HEK293 (cell line): ENCODE measurements around the gene GPR83.

Experiments
- CTCF ChIA-PET: fragments of 350-600 bp; formaldehyde crosslinking; extraction: SDS; loops from one replicate; lab custom pipeline; 2021; ENCODE audit warnings: antibody characterized with exemption; lab: Yijun Ruan, JAX
- POLR2A ChIA-PET: fragments of 300-600 bp; formaldehyde crosslinking; extraction: SDS; loops from one replicate; lab custom pipeline; 2020; ENCODE audit warnings: antibody characterized with exemption, inconsistent platforms; lab: Yijun Ruan, JAX
- H3K27ac ChIP-seq: fragments of 200-500 bp; sonication (Bioruptor generic); 2 replicates; pipeline ENCODE4 v1.5.1; 2014; ENCODE audit warnings: low read depth, low read length, control low read depth, inconsistent platforms; ENCODE audit errors: extremely low read depth
- H3K36me3 ChIP-seq, 2 experiments: fragments of 200-500 bp in 1 of 2; sonication (Bioruptor generic) in 1 of 2; 1 replicate in 1 of 2; 2 replicates in 1 of 2; pipeline ENCODE4 v1.5.1; 2014 to 2017; ENCODE audit warnings: inconsistent platforms in 2 of 2, low read length in 2 of 2; ENCODE audit not compliant: control insufficient read depth in 2 of 2, insufficient read depth in 1 of 2
- H3K4me1 ChIP-seq: fragments of 200-500 bp; sonication (Bioruptor generic); 2 replicates; pipeline ENCODE4 v1.5.1; 2014; ENCODE audit warnings: mild to moderate bottlenecking, low read length, inconsistent platforms; ENCODE audit not compliant: control insufficient read depth, insufficient read depth
- H3K4me3 ChIP-seq: 2 replicates; pipeline ENCODE4 v1.5.1; 2011; ENCODE audit warnings: low read depth, mild to moderate bottlenecking, control low read depth, low read length, moderate library complexity
- H3K9me3 ChIP-seq: fragments of 200-500 bp; sonication (Bioruptor generic); 2 replicates; pipeline ENCODE4 v1.5.1; 2014; ENCODE audit warnings: low read depth, low read length, inconsistent platforms; ENCODE audit not compliant: control insufficient read depth, insufficient read depth
- BCL11A ChIP-seq: fragments of 450-650 bp; formaldehyde crosslinking; IDR thresholded peaks from 2 replicates; pipeline ENCODE4 v1.5.1; 2016; ENCODE audit warnings: low read depth, missing biosample characterization, missing genetic modification characterization
- GLIS2 ChIP-seq: fragments of 450-650 bp; formaldehyde crosslinking; IDR thresholded peaks from 2 replicates; pipeline ENCODE4 v1.5.1; 2016; ENCODE audit warnings: missing biosample characterization, missing genetic modification characterization
- HOXC10 ChIP-seq: sonication (generic); formaldehyde crosslinking; IDR thresholded peaks from 2 replicates; pipeline ENCODE4 v1.8.1; 2023; ENCODE audit warnings: mild to moderate bottlenecking, missing genetic modification reagents
- MEIS1 ChIP-seq: sonication (generic); formaldehyde crosslinking; IDR thresholded peaks from 2 replicates; pipeline ENCODE4 v1.8.1; 2022; ENCODE audit warnings: missing genetic modification reagents, mild to moderate bottlenecking, borderline replicate concordance
- MZF1 ChIP-seq: fragments of 450-650 bp; formaldehyde crosslinking; IDR thresholded peaks from 2 replicates; pipeline ENCODE4 v1.5.1; 2017; ENCODE audit warnings: missing biosample characterization, missing genetic modification characterization, borderline replicate concordance
- RBAK ChIP-seq: fragments of 450-650 bp; formaldehyde crosslinking; IDR thresholded peaks from 2 replicates; pipeline ENCODE4 v1.5.1; 2016; ENCODE audit warnings: missing biosample characterization, missing genetic modification characterization
- SCRT2 ChIP-seq: fragments of 450-650 bp; formaldehyde crosslinking; IDR thresholded peaks from 2 replicates; pipeline ENCODE4 v1.5.1; 2016; ENCODE audit warnings: missing biosample characterization, missing genetic modification characterization
- TRIM28 ChIP-seq: IDR thresholded peaks from 2 replicates; pipeline ENCODE4 v1.6.1; 2011; ENCODE audit warnings: low read length, control low read depth, borderline replicate concordance
- ZFP37 ChIP-seq: fragments of 450-650 bp; formaldehyde crosslinking; IDR thresholded peaks from 2 replicates; pipeline ENCODE4 v1.5.1; 2016; ENCODE audit warnings: missing biosample characterization, missing genetic modification characterization
- ZFP69B ChIP-seq: fragments of 450-650 bp; formaldehyde crosslinking; IDR thresholded peaks from 2 replicates; pipeline ENCODE4 v1.5.1; 2016; ENCODE audit warnings: missing biosample characterization, missing genetic modification characterization
- ZNF112 ChIP-seq: fragments of 450-650 bp; formaldehyde crosslinking; IDR thresholded peaks from 2 replicates; pipeline ENCODE4 v1.5.0; 2017; ENCODE audit warnings: missing biosample characterization, missing genetic modification characterization
- ZNF132 ChIP-seq: fragments of 450-650 bp; formaldehyde crosslinking; IDR thresholded peaks from 2 replicates; pipeline ENCODE4 v1.5.1; 2017; ENCODE audit warnings: missing biosample characterization, missing genetic modification characterization, borderline replicate concordance
- ZNF146 ChIP-seq: fragments of 450-650 bp; formaldehyde crosslinking; IDR thresholded peaks from 2 replicates; pipeline ENCODE4 v1.5.1; 2016; ENCODE audit warnings: missing biosample characterization, missing genetic modification characterization
- ZNF155 ChIP-seq: fragments of 450-650 bp; formaldehyde crosslinking; IDR thresholded peaks from 2 replicates; pipeline ENCODE4 v1.5.1; 2016; ENCODE audit warnings: missing biosample characterization, missing genetic modification characterization
- ZNF24 ChIP-seq: fragments of 450-650 bp; formaldehyde crosslinking; IDR thresholded peaks from 2 replicates; pipeline ENCODE4 v1.5.1; 2016; ENCODE audit warnings: missing biosample characterization, missing genetic modification characterization
- ZNF292 ChIP-seq: fragments of 450-650 bp; formaldehyde crosslinking; IDR thresholded peaks from 2 replicates; pipeline ENCODE4 v1.5.1; 2016; ENCODE audit warnings: low read depth, missing biosample characterization, missing genetic modification characterization, borderline replicate concordance
- ZNF335 ChIP-seq: fragments of 450-650 bp; formaldehyde crosslinking; conservative IDR thresholded peaks from 2 replicates; pipeline ENCODE4 v1.5.1; 2016; ENCODE audit warnings: missing biosample characterization, missing genetic modification characterization
- ZNF354C ChIP-seq: fragments of 450-650 bp; formaldehyde crosslinking; IDR thresholded peaks from 2 replicates; pipeline ENCODE4 v1.5.1; 2016; ENCODE audit warnings: missing biosample characterization, missing genetic modification characterization, low read depth, borderline replicate concordance
- ZNF416 ChIP-seq: fragments of 450-650 bp; formaldehyde crosslinking; IDR thresholded peaks from 2 replicates; pipeline ENCODE4 v1.5.1; 2016; ENCODE audit warnings: missing biosample characterization, missing genetic modification characterization
- ZNF501 ChIP-seq: fragments of 450-650 bp; formaldehyde crosslinking; IDR thresholded peaks from 2 replicates; pipeline ENCODE4 v1.5.1; 2016; ENCODE audit warnings: missing biosample characterization, missing genetic modification characterization
- ZNF544 ChIP-seq: fragments of 450-650 bp; formaldehyde crosslinking; IDR thresholded peaks from 2 replicates; pipeline ENCODE4 v1.5.0; 2017; ENCODE audit warnings: missing biosample characterization, missing genetic modification characterization
- ZNF549 ChIP-seq: fragments of 450-650 bp; IDR thresholded peaks from 2 replicates; pipeline ENCODE4 v1.5.1; 2018; ENCODE audit warnings: missing biosample characterization, missing genetic modification characterization, mild to moderate bottlenecking, inconsistent platforms, moderate library complexity
- ZNF664 ChIP-seq: fragments of 450-650 bp; formaldehyde crosslinking; IDR thresholded peaks from 2 replicates; pipeline ENCODE4 v1.5.1; 2016; ENCODE audit warnings: missing biosample characterization, missing genetic modification characterization
- ZNF792 ChIP-seq: fragments of 450-650 bp; formaldehyde crosslinking; IDR thresholded peaks from 2 replicates; pipeline ENCODE4 v1.5.1; 2016; ENCODE audit warnings: missing biosample characterization, missing genetic modification characterization
- TF ChIP-seq, protein P1 (sequence below): fragments of 450-650 bp; formaldehyde crosslinking; IDR thresholded peaks from 2 replicates; pipeline ENCODE4 v1.5.1; 2017; ENCODE audit warnings: missing biosample characterization, missing genetic modification characterization
- TF ChIP-seq, protein P2 (sequence below): fragments of 450-650 bp; formaldehyde crosslinking; IDR thresholded peaks from 2 replicates; pipeline ENCODE4 v1.5.0; 2017; ENCODE audit warnings: missing biosample characterization, missing genetic modification characterization, borderline replicate concordance

GPR83 gene

DNA sequence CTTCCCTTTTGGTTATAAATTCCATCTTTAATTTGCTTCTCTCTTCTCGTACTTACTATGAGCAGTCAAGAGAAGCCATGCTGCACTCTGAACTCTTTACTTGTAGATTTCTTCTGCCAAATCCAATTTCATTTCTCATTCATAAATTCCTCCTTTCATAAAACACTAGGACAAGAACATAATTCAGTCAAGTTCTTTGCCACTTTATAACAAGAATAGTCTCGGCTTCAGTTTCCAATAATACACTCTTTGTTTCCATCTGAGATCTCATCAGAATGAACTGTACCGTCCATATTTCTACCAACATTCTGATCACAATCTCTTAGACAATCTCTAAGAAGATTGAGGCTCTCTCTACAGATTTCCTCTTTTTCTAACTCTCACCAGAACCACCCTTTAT, 71.7 kb downstream of the GPR83 start:
- Histone ChIP-seq H3K36me3 (no peaks in the 10 kb centered on the region), H3K4me1 (no peaks in the 10 kb centered on the region), H3K4me3 (no peak overlapping the region), H3K27ac (no peak overlapping the region), H3K9me3 (no peaks in the 10 kb centered on the region)
- TF ChIP-seq ZNF24 (tag by site-specific recombination) (no peak), ZNF155 (tag by site-specific recombination) (no peak), RBAK (no peak), ZNF335 (tag by site-specific recombination) (no peak), ZFP37 (tag by site-specific recombination) (no peak), BCL11A (tag by site-specific recombination) (no peak), MZF1 (tag by site-specific recombination) (no peak), MEIS1 (CRISPR knock-in tag) (no peak), ZNF792 (tag by site-specific recombination) (no peak), SCRT2 (tag by site-specific recombination) (no peak), ZNF112 (no peak), ZNF292 (tag by site-specific recombination) (no peak), GLIS2 (tag by site-specific recombination) (no peak), ZNF664 (tag by site-specific recombination) (no peak), ZNF354C (tag by site-specific recombination) (no peak), TRIM28 (no peak)
- TF ChIP-seq, protein P1, sequence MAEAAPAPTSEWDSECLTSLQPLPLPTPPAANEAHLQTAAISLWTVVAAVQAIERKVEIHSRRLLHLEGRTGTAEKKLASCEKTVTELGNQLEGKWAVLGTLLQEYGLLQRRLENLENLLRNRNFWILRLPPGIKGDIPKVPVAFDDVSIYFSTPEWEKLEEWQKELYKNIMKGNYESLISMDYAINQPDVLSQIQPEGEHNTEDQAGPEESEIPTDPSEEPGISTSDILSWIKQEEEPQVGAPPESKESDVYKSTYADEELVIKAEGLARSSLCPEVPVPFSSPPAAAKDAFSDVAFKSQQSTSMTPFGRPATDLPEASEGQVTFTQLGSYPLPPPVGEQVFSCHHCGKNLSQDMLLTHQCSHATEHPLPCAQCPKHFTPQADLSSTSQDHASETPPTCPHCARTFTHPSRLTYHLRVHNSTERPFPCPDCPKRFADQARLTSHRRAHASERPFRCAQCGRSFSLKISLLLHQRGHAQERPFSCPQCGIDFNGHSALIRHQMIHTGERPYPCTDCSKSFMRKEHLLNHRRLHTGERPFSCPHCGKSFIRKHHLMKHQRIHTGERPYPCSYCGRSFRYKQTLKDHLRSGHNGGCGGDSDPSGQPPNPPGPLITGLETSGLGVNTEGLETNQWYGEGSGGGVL (tag by site-specific recombination): no peak
- TF ChIP-seq, protein P2, sequence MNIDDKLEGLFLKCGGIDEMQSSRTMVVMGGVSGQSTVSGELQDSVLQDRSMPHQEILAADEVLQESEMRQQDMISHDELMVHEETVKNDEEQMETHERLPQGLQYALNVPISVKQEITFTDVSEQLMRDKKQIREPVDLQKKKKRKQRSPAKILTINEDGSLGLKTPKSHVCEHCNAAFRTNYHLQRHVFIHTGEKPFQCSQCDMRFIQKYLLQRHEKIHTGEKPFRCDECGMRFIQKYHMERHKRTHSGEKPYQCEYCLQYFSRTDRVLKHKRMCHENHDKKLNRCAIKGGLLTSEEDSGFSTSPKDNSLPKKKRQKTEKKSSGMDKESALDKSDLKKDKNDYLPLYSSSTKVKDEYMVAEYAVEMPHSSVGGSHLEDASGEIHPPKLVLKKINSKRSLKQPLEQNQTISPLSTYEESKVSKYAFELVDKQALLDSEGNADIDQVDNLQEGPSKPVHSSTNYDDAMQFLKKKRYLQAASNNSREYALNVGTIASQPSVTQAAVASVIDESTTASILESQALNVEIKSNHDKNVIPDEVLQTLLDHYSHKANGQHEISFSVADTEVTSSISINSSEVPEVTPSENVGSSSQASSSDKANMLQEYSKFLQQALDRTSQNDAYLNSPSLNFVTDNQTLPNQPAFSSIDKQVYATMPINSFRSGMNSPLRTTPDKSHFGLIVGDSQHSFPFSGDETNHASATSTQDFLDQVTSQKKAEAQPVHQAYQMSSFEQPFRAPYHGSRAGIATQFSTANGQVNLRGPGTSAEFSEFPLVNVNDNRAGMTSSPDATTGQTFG: no peak
- ChIA-PET POLR2A (no interaction called here), CTCF (no interaction called here)

DNA sequence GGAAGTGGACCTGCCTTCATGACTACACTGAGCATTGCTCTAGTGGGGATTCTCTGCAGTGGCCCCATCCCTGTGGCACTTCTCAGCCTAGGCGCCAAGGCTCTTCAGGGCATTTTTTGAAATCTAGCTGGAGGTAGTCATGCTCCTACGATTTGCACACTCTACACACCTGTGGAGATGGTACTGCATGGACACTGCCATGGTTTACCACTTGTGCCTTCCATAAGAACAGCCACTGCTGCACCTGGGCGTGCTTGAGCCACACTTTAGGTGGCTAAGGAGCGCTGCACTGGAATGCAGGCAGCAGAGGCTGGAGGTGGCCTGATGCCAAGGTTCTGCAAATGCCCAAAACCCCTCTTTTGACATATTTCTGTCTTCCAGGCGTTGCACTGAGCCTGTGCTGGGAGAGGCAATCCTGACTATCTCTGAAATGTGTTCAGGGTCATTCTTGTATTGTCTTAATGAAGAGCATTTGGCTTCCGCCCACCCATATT, 72.6 kb downstream of the GPR83 start:
- H3K4me1 ChIP-seq: no peaks in the 10 kb centered on the region
- H3K4me3 ChIP-seq: no peak overlapping the region
- no peak for TF ChIP-seq HOXC10 (CRISPR knock-in tag)
- TF ChIP-seq ZNF416 (tag by site-specific recombination): no peak
- TF ChIP-seq ZFP69B (tag by site-specific recombination): no peak
- TF ChIP-seq ZNF549 (tag by site-specific recombination): no peak
- TF ChIP-seq ZNF501 (tag by site-specific recombination): no peak
- no peak for TF ChIP-seq ZNF146 (tag by site-specific recombination)
- no peak for TF ChIP-seq ZNF132 (tag by site-specific recombination)
- TF ChIP-seq ZNF544 (tag by site-specific recombination): no peak
- no peaks in the 10 kb centered on the region for H3K36me3 ChIP-seq
- CTCF ChIA-PET: no interaction called here
- POLR2A ChIA-PET: no interaction called here
- no peak overlapping the region for H3K27ac ChIP-seq
- no peaks in the 10 kb centered on the region for H3K9me3 ChIP-seq
